Stomach (tissue), 4 donors: ENCODE results near the gene TRIM32.

Source experiments
- EP300 ChIP-seq: sonication (generic); formaldehyde crosslinking; IDR thresholded peaks from one replicate; pipeline ENCODE4 v1.6.1; 2017; ENCODE audit warnings: antibody characterized with exemption
- POLR2AphosphoS5 ChIP-seq, 3 donors: sonication (generic); formaldehyde crosslinking; IDR thresholded peaks; one replicate each; pipeline ENCODE4 v1.6.1; 2016; ENCODE audit warnings: antibody characterized with exemption in 3 of 3
- TF ChIP-seq, protein P1 (sequence below), 7 experiments: fragments of 450-650 bp in 4 of 7; fragments of 200-600 bp in 3 of 7; sonication (generic) in 3 of 7; IDR thresholded peaks; one replicate each; pipeline ENCODE4 v1.5.1; 2016 to 2019; ENCODE audit warnings: antibody characterized with exemption in 7 of 7, control low read depth in 2 of 7, mild to moderate bottlenecking in 1 of 7

DNA sequence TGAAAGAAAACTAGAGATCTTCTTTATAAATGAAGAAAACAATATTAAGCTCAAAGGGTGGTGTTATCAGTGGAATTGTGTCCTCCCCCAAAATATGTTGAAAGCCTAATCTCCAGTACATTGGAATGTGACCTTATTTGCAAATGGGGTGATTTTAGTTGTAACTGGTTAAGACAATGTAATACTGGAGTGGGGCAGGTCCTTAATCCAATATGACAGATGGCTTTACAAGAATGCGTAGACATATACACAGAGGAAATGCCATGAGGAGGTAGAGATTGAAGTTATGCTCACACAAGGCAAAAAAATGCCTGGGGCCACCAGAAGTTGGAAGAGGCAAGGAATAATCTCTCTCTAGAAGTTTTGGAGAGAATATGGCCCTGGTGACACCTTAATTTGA is 13.7 kb upstream of the TRIM32 start:
- no peak for TF ChIP-seq POLR2AphosphoS5 (IDR thresholded peaks at IDR 0.05)
- TF ChIP-seq, protein P1, sequence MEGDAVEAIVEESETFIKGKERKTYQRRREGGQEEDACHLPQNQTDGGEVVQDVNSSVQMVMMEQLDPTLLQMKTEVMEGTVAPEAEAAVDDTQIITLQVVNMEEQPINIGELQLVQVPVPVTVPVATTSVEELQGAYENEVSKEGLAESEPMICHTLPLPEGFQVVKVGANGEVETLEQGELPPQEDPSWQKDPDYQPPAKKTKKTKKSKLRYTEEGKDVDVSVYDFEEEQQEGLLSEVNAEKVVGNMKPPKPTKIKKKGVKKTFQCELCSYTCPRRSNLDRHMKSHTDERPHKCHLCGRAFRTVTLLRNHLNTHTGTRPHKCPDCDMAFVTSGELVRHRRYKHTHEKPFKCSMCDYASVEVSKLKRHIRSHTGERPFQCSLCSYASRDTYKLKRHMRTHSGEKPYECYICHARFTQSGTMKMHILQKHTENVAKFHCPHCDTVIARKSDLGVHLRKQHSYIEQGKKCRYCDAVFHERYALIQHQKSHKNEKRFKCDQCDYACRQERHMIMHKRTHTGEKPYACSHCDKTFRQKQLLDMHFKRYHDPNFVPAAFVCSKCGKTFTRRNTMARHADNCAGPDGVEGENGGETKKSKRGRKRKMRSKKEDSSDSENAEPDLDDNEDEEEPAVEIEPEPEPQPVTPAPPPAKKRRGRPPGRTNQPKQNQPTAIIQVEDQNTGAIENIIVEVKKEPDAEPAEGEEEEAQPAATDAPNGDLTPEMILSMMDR (IDR thresholded peaks at IDR 0.05), result no peak
- TF ChIP-seq EP300, result no peak
